Measurements from ENCODE around the gene CYP4B1.

The CYP4B1 gene

GRCh38 chr1:46800742-46801141 is 1.9 kb downstream of the CYP4B1 start:
- Histone ChIP-seq H3K9ac (no peak overlapping the region), H3K27ac (no peak overlapping the region), H4K20me1 (ENCODE audit: insufficient read depth) (no peaks in the 10 kb centered on the region), H3K79me2 (ENCODE audit: insufficient read depth, low read depth) (no peaks in the 10 kb centered on the region), H3K36me3 (ENCODE audit: insufficient read depth) (no peaks in the 10 kb centered on the region), H3K4me3 (IDR thresholded peaks at IDR 0.05; ENCODE audit: insufficient read depth, low read depth, low read length) (no peak overlapping the region), H3K4me2 (no peak overlapping the region), H3K27me3 (ENCODE audit: insufficient read depth, low read depth) (no peaks in the 10 kb centered on the region), H2AFZ (ENCODE audit: low read depth) (no peak overlapping the region), H3K4me1 (ENCODE audit: low read depth, poor library complexity, severe bottlenecking) (peaks cover 25% of the 10 kb centered on the region)
- TF ChIP-seq CTCF (conservative IDR thresholded peaks at IDR 0.05; ENCODE audit: low read depth, low read length), result no peak

GRCh38 chr1:46801323-46802055 is 2.6 kb downstream of the CYP4B1 start:
- peaks cover 25% of the 10 kb centered on the region for H3K4me1 ChIP-seq (ENCODE audit: low read depth, poor library complexity, severe bottlenecking)

GRCh38 chr1:46802081-46802480 is 3.2 kb downstream of the CYP4B1 start:
- Histone ChIP-seq H3K4me2 (no peak overlapping the region), H3K36me3 (ENCODE audit: insufficient read depth) (no peaks in the 10 kb centered on the region), H3K4me3 (IDR thresholded peaks at IDR 0.05; ENCODE audit: insufficient read depth, low read depth, low read length) (no peak overlapping the region), H3K27me3 (ENCODE audit: insufficient read depth, low read depth) (no peaks in the 10 kb centered on the region), H3K4me1 (ENCODE audit: low read depth, poor library complexity, severe bottlenecking) (peaks cover 25% of the 10 kb centered on the region), H3K79me2 (ENCODE audit: insufficient read depth, low read depth) (no peaks in the 10 kb centered on the region), H2AFZ (ENCODE audit: low read depth) (no peak overlapping the region), H3K27ac (no peak overlapping the region), H3K9ac (no peak overlapping the region), H4K20me1 (ENCODE audit: insufficient read depth) (no peaks in the 10 kb centered on the region)
- TF ChIP-seq CTCF (conservative IDR thresholded peaks at IDR 0.05; ENCODE audit: low read depth, low read length), result no peak

More at GRCh38 chr1:46801323-46802055, 2.6 kb downstream of the CYP4B1 start:
- Histone ChIP-seq H3K4me2 (no peak overlapping the region), H3K9ac (no peak overlapping the region), H3K79me2 (ENCODE audit: insufficient read depth, low read depth) (no peaks in the 10 kb centered on the region), H3K27ac (no peak overlapping the region), H3K27me3 (ENCODE audit: insufficient read depth, low read depth) (no peaks in the 10 kb centered on the region), H3K4me3 (IDR thresholded peaks at IDR 0.05; ENCODE audit: insufficient read depth, low read depth, low read length) (no peak overlapping the region), H2AFZ (ENCODE audit: low read depth) (no peak overlapping the region), H3K36me3 (ENCODE audit: insufficient read depth) (no peaks in the 10 kb centered on the region), H4K20me1 (ENCODE audit: insufficient read depth) (no peaks in the 10 kb centered on the region)
- TF ChIP-seq CTCF (conservative IDR thresholded peaks at IDR 0.05; ENCODE audit: low read depth, low read length), result no peak

GRCh38 chr1:46802901-46803574 is 4.2 kb downstream of the CYP4B1 start:
- TF ChIP-seq CTCF (conservative IDR thresholded peaks at IDR 0.05; ENCODE audit: low read depth, low read length), result no peak
- H3K4me1 ChIP-seq (ENCODE audit: low read depth, poor library complexity, severe bottlenecking), result peaks cover 25% of the 10 kb centered on the region
- H3K4me3 ChIP-seq (IDR thresholded peaks at IDR 0.05; ENCODE audit: insufficient read depth, low read depth, low read length), result no peak overlapping the region
- H3K4me2 ChIP-seq, result no peak overlapping the region
- no peaks in the 10 kb centered on the region for H4K20me1 ChIP-seq (ENCODE audit: insufficient read depth)
- no peaks in the 10 kb centered on the region for H3K36me3 ChIP-seq (ENCODE audit: insufficient read depth)
- no peak overlapping the region for H3K9ac ChIP-seq
- H3K79me2 ChIP-seq (ENCODE audit: insufficient read depth, low read depth), result no peaks in the 10 kb centered on the region
- no peaks in the 10 kb centered on the region for H3K27me3 ChIP-seq (ENCODE audit: insufficient read depth, low read depth)
- no peak overlapping the region for H2AFZ ChIP-seq (ENCODE audit: low read depth)
- H3K27ac ChIP-seq, result no peak overlapping the region

Measured in KMS-11 (cell line).